NCI-H226 (cell line): Measurements from ENCODE around the gene TMEM18.

Experiments used
- DNase-seq: peaks from one replicate; pipeline ENCODE4 v3.0.0-alpha.2; 2015

Gene TMEM18

GRCh38 chr2:650343-651310 is 26.6 kb downstream of the TMEM18 start:
- DNase-seq = no peak

GRCh38 chr2:649426-650342 is 27.5 kb downstream of the TMEM18 start:
- DNase-seq = no peak

- DNase-seq = no peak
Measured at GRCh38 chr2:648476-649424, 28.5 kb downstream of the TMEM18 start.

GRCh38 chr2:647691-648231 is 29.4 kb downstream of the TMEM18 start:
- DNase-seq = no peak

- DNase-seq = no peak
Measured at GRCh38 chr2:647003-647560, 30.1 kb downstream of the TMEM18 start.

GRCh38 chr2:644871-645270 is 32.3 kb downstream of the TMEM18 start:
- no peak for DNase-seq

GRCh38 chr2:643761-644160 is 33.4 kb downstream of the TMEM18 start:
- no peak for DNase-seq

GRCh38 chr2:643334-643733 is 33.9 kb downstream of the TMEM18 start:
- DNase-seq = no peak

GRCh38 chr2:641872-642815 is 35.1 kb downstream of the TMEM18 start:
- no peak for DNase-seq

- no peak for DNase-seq
Measured at GRCh38 chr2:641164-641871, 35.9 kb downstream of the TMEM18 start.

- DNase-seq = no peak
Measured at GRCh38 chr2:639703-640102, 37.5 kb downstream of the TMEM18 start.

- DNase-seq = no peak
Measured at GRCh38 chr2:637804-638203, 39.4 kb downstream of the TMEM18 start.

- DNase-seq = no peak
Measured at GRCh38 chr2:637406-637776, 39.8 kb downstream of the TMEM18 start.

GRCh38 chr2:636641-637405 is 40.4 kb downstream of the TMEM18 start:
- peak; percentile 2 for DNase-seq

- DNase-seq = no peak
Measured at GRCh38 chr2:635687-636621, 41.3 kb downstream of the TMEM18 start.

- DNase-seq = no peak
Measured at GRCh38 chr2:634636-635388, 42.4 kb downstream of the TMEM18 start.

- DNase-seq = no peak
Measured at GRCh38 chr2:634041-634440, 43.2 kb downstream of the TMEM18 start.
